Measurements from ENCODE around the gene ABCA9.

DNA sequence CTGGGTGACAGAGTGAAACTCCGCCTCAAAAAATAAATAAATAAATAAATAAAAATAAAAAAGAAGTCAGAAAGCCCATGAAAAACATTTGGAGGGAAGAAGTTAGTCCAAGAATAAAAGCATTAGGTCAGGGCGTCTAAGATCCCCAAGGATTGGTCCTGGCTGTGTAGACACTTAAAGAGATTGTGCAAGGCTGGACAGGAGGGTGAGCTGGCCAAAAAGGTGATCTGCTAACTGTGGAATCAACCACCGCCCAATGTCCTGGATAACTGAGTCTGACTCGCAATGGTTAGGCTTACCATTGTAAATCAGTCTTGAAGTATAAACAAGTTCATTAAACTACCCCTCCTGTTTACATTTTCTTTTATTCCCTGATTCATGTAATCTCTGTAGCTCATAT is 96.8 kb downstream of the ABCA9 start:
- TF ChIP-seq, protein P1, sequence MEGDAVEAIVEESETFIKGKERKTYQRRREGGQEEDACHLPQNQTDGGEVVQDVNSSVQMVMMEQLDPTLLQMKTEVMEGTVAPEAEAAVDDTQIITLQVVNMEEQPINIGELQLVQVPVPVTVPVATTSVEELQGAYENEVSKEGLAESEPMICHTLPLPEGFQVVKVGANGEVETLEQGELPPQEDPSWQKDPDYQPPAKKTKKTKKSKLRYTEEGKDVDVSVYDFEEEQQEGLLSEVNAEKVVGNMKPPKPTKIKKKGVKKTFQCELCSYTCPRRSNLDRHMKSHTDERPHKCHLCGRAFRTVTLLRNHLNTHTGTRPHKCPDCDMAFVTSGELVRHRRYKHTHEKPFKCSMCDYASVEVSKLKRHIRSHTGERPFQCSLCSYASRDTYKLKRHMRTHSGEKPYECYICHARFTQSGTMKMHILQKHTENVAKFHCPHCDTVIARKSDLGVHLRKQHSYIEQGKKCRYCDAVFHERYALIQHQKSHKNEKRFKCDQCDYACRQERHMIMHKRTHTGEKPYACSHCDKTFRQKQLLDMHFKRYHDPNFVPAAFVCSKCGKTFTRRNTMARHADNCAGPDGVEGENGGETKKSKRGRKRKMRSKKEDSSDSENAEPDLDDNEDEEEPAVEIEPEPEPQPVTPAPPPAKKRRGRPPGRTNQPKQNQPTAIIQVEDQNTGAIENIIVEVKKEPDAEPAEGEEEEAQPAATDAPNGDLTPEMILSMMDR (IDR thresholded peaks at IDR 0.05; ENCODE audit: low read depth, low read length): no peak
- no peak for TF ChIP-seq EZH2phosphoT487 (IDR thresholded peaks at IDR 0.05; ENCODE audit: low read depth)

All from OCI-LY3 (cell line).